Thoracic aorta (tissue), 2 donors: ENCODE results near the gene PDLIM5. TPM values are rescaled to one million over a fixed set of nuclear protein-coding genes. Genes with fewer than 3 reads are reported as not detected.

ENCODE experiments used
- ATAC-seq: fragments of 150-250 bp; one replicate; pipeline ENCODE4 v1.8.0; 2017; ENCODE audit warnings: low read depth; ENCODE audit not compliant: insufficient number of reproducible peaks, low FRiP score
- DNase-seq: peaks from one replicate; pipeline ENCODE4 v3.0.0-alpha.2; 2020; ENCODE audit warnings: low spot score
- H3K27ac ChIP-seq, 2 donors: fragments of 200-600 bp; sonication (generic); 1 replicate in 1 of 2; 2 replicates in 1 of 2; pipeline ENCODE4 v1.5.1; 2016; ENCODE audit warnings: mild to moderate bottlenecking in 2 of 2, moderate library complexity in 2 of 2
- H3K27me3 ChIP-seq: fragments of 200-600 bp; sonication (generic); replicated peaks from 2 replicates; pipeline ENCODE4 v1.6.0; 2016; ENCODE audit warnings: mild to moderate bottlenecking; ENCODE audit not compliant: insufficient read depth
- H3K36me3 ChIP-seq: fragments of 200-600 bp; sonication (generic); one replicate; pipeline ENCODE4 v1.5.1; 2016
- H3K4me1 ChIP-seq, 2 donors: fragments of 200-600 bp; sonication (generic); 1 replicate in 1 of 2; 2 replicates in 1 of 2; pipeline versions ENCODE4 v1.5.1 to v1.6.0; 2016; ENCODE audit warnings: low read depth in 2 of 2, mild to moderate bottlenecking in 1 of 2; ENCODE audit not compliant: control insufficient read depth in 1 of 2
- H3K4me3 ChIP-seq: fragments of 200-600 bp; sonication (generic); 2 replicates; pipeline ENCODE4 v1.5.1; 2016; ENCODE audit warnings: mild to moderate bottlenecking
- H3K9me3 ChIP-seq: fragments of 200-600 bp; sonication (generic); 2 replicates; pipeline ENCODE4 v1.5.1; 2016
- CTCF ChIP-seq: fragments of 200-600 bp; sonication (generic); IDR thresholded peaks from one replicate; pipeline ENCODE4 v1.5.1; 2019; ENCODE audit warnings: antibody characterized with exemption
- total RNA-seq, 2 donors: library from RNA; depleted of rRNA; stranded (reverse); fragments of >200 nt; gene quantifications; one replicate each; pipeline versions ENCODE4 v1.1.0 to v1.2.3, GENCODE V29; 2016

The PDLIM5 gene
- total RNA-seq, 2 donors from 2014 or later = 275 to 328 TPM

- peak overlapping the region; percentile 65 to 71 for H3K27ac ChIP-seq
- no peak for DNase-seq
- H3K27me3 ChIP-seq = no peaks in the 10 kb centered on the region
- H3K4me1 ChIP-seq = peaks cover 42 to 66% of the 10 kb centered on the region in 2 donors
- H3K9me3 ChIP-seq = no peaks in the 10 kb centered on the region
- TF ChIP-seq CTCF = no peak
- no peaks in the 10 kb centered on the region for H3K36me3 ChIP-seq
- ATAC-seq = no peak
- no peak overlapping the region for H3K4me3 ChIP-seq
These were observed 63.6 kb downstream of the PDLIM5 start for GRCh38 chr4:94515365-94515764.

- Histone ChIP-seq H3K4me3 (no peak overlapping the region), H3K9me3 (no peaks in the 10 kb centered on the region), H3K27me3 (no peaks in the 10 kb centered on the region), H3K4me1 (peaks cover 42 to 66% of the 10 kb centered on the region in 2 donors), H3K36me3 (no peaks in the 10 kb centered on the region), H3K27ac (peak overlapping the region; percentile 65 to 71)
- no peak for DNase-seq
- ATAC-seq = peak; percentile 68
- TF ChIP-seq CTCF = no peak
These were observed 64.3 kb downstream of the PDLIM5 start for GRCh38 chr4:94516067-94516466.

- no peak for DNase-seq
- Histone ChIP-seq H3K27ac (peak overlapping the region; percentile 65 to 71), H3K4me1 (peaks cover 42 to 74% of the 10 kb centered on the region in 2 donors), H3K27me3 (no peaks in the 10 kb centered on the region), H3K9me3 (no peaks in the 10 kb centered on the region), H3K36me3 (no peaks in the 10 kb centered on the region), H3K4me3 (no peak overlapping the region)
- TF ChIP-seq CTCF = no peak
- ATAC-seq = no peak
These were observed 65.3 kb downstream of the PDLIM5 start for GRCh38 chr4:94516999-94517398.

- TF ChIP-seq CTCF = no peak
- ATAC-seq = no peak
- Histone ChIP-seq H3K36me3 (no peaks in the 10 kb centered on the region), H3K4me1 (peaks cover 47 to 79% of the 10 kb centered on the region in 2 donors), H3K27ac (peak overlapping the region; percentile 65 to 71), H3K4me3 (no peak overlapping the region), H3K9me3 (no peaks in the 10 kb centered on the region), H3K27me3 (no peaks in the 10 kb centered on the region)
- DNase-seq = no peak
These were observed 65.8 kb downstream of the PDLIM5 start for GRCh38 chr4:94517492-94517891.

DNA sequence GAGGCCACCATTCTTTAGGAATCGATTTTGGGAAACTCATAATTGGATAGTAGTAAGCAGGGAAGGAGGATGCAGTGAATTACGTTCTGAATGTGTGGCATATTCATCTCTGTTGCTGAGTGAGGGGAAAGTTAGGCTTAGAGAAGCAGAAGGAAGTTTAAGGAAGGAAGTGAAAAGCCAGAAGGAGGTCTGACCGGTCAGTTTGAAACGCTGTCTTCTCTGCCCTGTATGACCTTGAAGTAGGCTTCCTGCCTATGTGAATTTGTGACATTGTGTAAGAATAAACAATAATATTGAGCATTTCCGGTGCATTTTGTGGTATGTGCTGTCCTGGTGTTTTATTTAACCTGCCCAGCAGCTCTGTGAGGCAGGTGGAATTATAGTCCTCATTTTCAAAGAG lies 67.3 kb downstream of the PDLIM5 start:
- Histone ChIP-seq H3K27me3 (no peaks in the 10 kb centered on the region), H3K9me3 (no peaks in the 10 kb centered on the region), H3K36me3 (no peaks in the 10 kb centered on the region), H3K4me3 (no peak overlapping the region), H3K27ac (peak overlapping the region; percentile 2 to 4), H3K4me1 (peaks cover 62 to 93% of the 10 kb centered on the region in 2 donors)
- TF ChIP-seq CTCF = no peak
- ATAC-seq (no peak), DNase-seq (no peak)
